GM12878 (cell line): Measurements from ENCODE around the gene M1AP. TPM values are rescaled to one million over a fixed set of nuclear protein-coding genes. Genes with fewer than 3 reads are reported as not detected.

ENCODE experiments used
- EED ChIP-seq: sonication (generic); IDR thresholded peaks from 2 replicates; pipeline ENCODE4 v1.6.1; 2016; ENCODE audit warnings: antibody characterized with exemption, low read depth
- ETV6 ChIP-seq, 2 experiments: fragments of 450-650 bp in 1 of 2; IDR thresholded peaks in 1 of 2; conservative IDR thresholded peaks in 1 of 2; 2 replicates each; pipeline ENCODE4 v1.6.1; 2014; ENCODE audit warnings: antibody characterized with exemption in 1 of 2, borderline replicate concordance in 1 of 2, low read depth in 1 of 2, mild to moderate bottlenecking in 1 of 2, moderate library complexity in 1 of 2
- EZH2 ChIP-seq: IDR thresholded peaks from 2 replicates; pipeline ENCODE4 v1.6.1; 2012; ENCODE audit warnings: low read depth, mild to moderate bottlenecking, control low read depth, inconsistent platforms, low read length, borderline replicate concordance; ENCODE audit not compliant: control insufficient read depth
- FOS ChIP-seq: IDR thresholded peaks from 3 replicates; pipeline ENCODE4 v1.6.1; 2011; ENCODE audit warnings: borderline replicate concordance; ENCODE audit not compliant: insufficient read length; ENCODE audit errors: extremely low read depth
- GABPA ChIP-seq: IDR thresholded peaks from 2 replicates; pipeline ENCODE4 v1.6.1; 2014; ENCODE audit warnings: antibody characterized with exemption, low read depth, mild to moderate bottlenecking, inconsistent platforms
- HDAC6 ChIP-seq: fragments of 200-600 bp; sonication (generic); IDR thresholded peaks from one replicate; pipeline ENCODE4 v1.8.0; 2017; ENCODE audit warnings: antibody characterized with exemption; ENCODE audit not compliant: unreplicated experiment
- IRF4 ChIP-seq: IDR thresholded peaks from 2 replicates; pipeline ENCODE4 v1.6.1; 2011; ENCODE audit warnings: low read depth, low read length
- MTA3 ChIP-seq: IDR thresholded peaks from 2 replicates; pipeline ENCODE4 v1.6.1; 2012; ENCODE audit warnings: low read length, inconsistent platforms, borderline replicate concordance
- NFXL1 ChIP-seq: fragments of 450-650 bp; IDR thresholded peaks from 2 replicates; pipeline ENCODE4 v1.6.1; 2017; ENCODE audit warnings: antibody characterized with exemption, mild to moderate bottlenecking, borderline replicate concordance
- NRF1 ChIP-seq: conservative IDR thresholded peaks from 2 replicates; pipeline ENCODE4 v1.6.1; 2011; ENCODE audit warnings: mild to moderate bottlenecking, low read depth, low read length, improper control_type of control experiment
- PML ChIP-seq: IDR thresholded peaks from 2 replicates; pipeline ENCODE4 v1.6.1; 2012; ENCODE audit warnings: low read length, inconsistent platforms
- POLR2A ChIP-seq: IDR thresholded peaks from 2 replicates; pipeline ENCODE4 v1.6.1; 2011; ENCODE audit warnings: low read depth, mild to moderate bottlenecking, low read length
- SMAD5 ChIP-seq: IDR thresholded peaks from 2 replicates; pipeline ENCODE4 v1.6.1; 2016; ENCODE audit warnings: antibody characterized with exemption, low read depth
- SPI1 ChIP-seq: IDR thresholded peaks from 2 replicates; pipeline ENCODE4 v1.6.1; 2011; ENCODE audit warnings: low read depth, mild to moderate bottlenecking, low read length, moderate library complexity, borderline replicate concordance; ENCODE audit not compliant: insufficient read depth
- TAF1 ChIP-seq: IDR thresholded peaks from 2 replicates; pipeline ENCODE4 v1.6.1; 2011; ENCODE audit warnings: mild to moderate bottlenecking, low read depth, low read length, borderline replicate concordance
- ZBED1 ChIP-seq: IDR thresholded peaks from 2 replicates; pipeline ENCODE4 v1.6.1; 2016; ENCODE audit warnings: borderline replicate concordance
- polyA plus RNA-seq, 11 experiments: library from polyadenylated mRNA; depleted of rRNA in 4 of 11; unstranded in 6 of 11; stranded (reverse) in 5 of 11; fragments of >200 nt; fragmentation: Nextera tagmentation in 4 of 11; fragmentation: Illumina TruSeq in 1 of 11; extraction: Ambion mirVana in 4 of 11; extraction: Trizol in 1 of 11; gene quantifications; 1 replicate in 1 of 11; 2 replicates in 10 of 11; pipeline versions ENCODE4 v1.2.1 to v1.2.3, GENCODE V29; 2011 to 2016; ENCODE audit warnings: inconsistent platforms in 2 of 11, missing spikeins in 2 of 11, low read depth in 1 of 11
- total RNA-seq, 4 experiments: library from RNA; depleted of rRNA in 3 of 4; stranded (reverse); fragments of >200 nt in 3 of 4; fragmentation: Illumina TruSeq in 1 of 4; extraction: Trizol in 1 of 4; gene quantifications; 2 replicates each; pipeline versions ENCODE4 v1.2.1 to v1.2.3, GENCODE V29; 2013 to 2021
- TF ChIP-seq, protein P1 (sequence below): fragments of 150-350 bp; IDR thresholded peaks from 2 replicates; pipeline ENCODE4 v1.6.1; 2014; ENCODE audit warnings: mild to moderate bottlenecking, low read depth, low read length
- TF ChIP-seq, protein P2 (sequence below): fragments of 450-650 bp; IDR thresholded peaks from 2 replicates; pipeline ENCODE4 v1.6.1; 2017; ENCODE audit warnings: antibody characterized with exemption, mild to moderate bottlenecking, moderate library complexity
- TF ChIP-seq, protein P3 (sequence below): fragments of 450-650 bp; formaldehyde crosslinking; IDR thresholded peaks from 2 replicates; pipeline ENCODE4 v1.4.0; 2020; ENCODE audit warnings: mild to moderate bottlenecking, moderate library complexity
- TF ChIP-seq, protein P4 (sequence below): IDR thresholded peaks from 2 replicates; pipeline ENCODE4 v1.6.1; 2012; ENCODE audit warnings: low read depth, low read length, improper control_type of control experiment

M1AP gene
- total and polyA plus RNA-seq, 10 of the 15 experiments (the other 5 are each of a cell fraction or from before 2014, with no cell fraction given) = 0.04 to 0.32 (median 0.16) TPM; not detected in 4

DNA sequence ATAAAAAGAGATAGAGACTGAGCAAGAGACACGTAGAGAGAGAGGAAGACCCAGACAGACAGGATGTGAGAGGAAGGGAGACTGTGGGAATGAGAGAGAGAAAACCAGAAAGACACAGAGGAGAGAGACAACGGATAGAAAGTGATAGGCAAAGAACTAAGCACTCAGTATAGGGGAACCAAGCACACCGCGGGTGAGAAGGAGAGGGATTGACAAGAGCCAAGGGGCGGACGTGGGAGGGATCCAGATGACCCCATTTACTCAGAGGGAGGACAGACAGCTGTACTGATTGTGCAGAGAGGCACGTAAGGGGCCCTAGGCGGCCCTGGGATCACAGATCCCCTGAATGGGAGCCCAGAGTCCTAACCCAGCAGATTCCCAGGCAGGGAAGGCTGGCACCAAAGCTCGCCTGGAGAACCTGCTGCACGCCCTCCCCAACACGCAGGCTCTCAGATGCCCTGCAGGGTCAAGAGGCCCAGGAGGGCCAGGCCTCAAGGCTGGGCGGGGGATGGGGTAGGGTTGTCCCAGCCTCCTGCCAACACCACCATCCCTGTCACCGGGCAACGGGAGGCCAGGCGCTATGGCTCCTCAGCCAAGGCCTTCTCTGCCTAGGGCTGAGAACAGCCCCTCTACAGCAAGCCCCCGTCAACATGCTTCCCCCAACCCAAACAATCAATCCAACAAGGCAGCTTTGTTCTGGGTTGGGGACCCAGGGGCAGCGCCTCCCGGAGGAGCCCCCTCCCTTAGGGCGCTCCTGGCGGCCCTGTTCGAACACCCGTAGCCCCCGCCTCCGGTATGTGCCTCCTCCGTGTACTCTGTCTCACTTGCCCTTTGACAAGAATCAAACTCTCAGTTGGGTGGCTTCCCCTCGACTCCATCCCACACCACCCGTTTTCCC, 95.0 kb downstream of the M1AP start (continued):
- no peak for TF ChIP-seq HDAC6
- TF ChIP-seq PML = no peak
- no peak for TF ChIP-seq IRF4
- TF ChIP-seq SPI1 = no peak
- no peak for TF ChIP-seq NFXL1
- TF ChIP-seq GABPA = no peak
- no peak for TF ChIP-seq MTA3
- TF ChIP-seq, protein P1, sequence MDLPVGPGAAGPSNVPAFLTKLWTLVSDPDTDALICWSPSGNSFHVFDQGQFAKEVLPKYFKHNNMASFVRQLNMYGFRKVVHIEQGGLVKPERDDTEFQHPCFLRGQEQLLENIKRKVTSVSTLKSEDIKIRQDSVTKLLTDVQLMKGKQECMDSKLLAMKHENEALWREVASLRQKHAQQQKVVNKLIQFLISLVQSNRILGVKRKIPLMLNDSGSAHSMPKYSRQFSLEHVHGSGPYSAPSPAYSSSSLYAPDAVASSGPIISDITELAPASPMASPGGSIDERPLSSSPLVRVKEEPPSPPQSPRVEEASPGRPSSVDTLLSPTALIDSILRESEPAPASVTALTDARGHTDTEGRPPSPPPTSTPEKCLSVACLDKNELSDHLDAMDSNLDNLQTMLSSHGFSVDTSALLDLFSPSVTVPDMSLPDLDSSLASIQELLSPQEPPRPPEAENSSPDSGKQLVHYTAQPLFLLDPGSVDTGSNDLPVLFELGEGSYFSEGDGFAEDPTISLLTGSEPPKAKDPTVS = no peak
- no peak for TF ChIP-seq TAF1
- TF ChIP-seq SMAD5 = no peak
- TF ChIP-seq, protein P2, sequence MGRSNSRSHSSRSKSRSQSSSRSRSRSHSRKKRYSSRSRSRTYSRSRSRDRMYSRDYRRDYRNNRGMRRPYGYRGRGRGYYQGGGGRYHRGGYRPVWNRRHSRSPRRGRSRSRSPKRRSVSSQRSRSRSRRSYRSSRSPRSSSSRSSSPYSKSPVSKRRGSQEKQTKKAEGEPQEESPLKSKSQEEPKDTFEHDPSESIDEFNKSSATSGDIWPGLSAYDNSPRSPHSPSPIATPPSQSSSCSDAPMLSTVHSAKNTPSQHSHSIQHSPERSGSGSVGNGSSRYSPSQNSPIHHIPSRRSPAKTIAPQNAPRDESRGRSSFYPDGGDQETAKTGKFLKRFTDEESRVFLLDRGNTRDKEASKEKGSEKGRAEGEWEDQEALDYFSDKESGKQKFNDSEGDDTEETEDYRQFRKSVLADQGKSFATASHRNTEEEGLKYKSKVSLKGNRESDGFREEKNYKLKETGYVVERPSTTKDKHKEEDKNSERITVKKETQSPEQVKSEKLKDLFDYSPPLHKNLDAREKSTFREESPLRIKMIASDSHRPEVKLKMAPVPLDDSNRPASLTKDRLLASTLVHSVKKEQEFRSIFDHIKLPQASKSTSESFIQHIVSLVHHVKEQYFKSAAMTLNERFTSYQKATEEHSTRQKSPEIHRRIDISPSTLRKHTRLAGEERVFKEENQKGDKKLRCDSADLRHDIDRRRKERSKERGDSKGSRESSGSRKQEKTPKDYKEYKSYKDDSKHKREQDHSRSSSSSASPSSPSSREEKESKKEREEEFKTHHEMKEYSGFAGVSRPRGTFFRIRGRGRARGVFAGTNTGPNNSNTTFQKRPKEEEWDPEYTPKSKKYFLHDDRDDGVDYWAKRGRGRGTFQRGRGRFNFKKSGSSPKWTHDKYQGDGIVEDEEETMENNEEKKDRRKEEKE = no peak
- TF ChIP-seq NRF1 = no peak
- TF ChIP-seq, protein P3, sequence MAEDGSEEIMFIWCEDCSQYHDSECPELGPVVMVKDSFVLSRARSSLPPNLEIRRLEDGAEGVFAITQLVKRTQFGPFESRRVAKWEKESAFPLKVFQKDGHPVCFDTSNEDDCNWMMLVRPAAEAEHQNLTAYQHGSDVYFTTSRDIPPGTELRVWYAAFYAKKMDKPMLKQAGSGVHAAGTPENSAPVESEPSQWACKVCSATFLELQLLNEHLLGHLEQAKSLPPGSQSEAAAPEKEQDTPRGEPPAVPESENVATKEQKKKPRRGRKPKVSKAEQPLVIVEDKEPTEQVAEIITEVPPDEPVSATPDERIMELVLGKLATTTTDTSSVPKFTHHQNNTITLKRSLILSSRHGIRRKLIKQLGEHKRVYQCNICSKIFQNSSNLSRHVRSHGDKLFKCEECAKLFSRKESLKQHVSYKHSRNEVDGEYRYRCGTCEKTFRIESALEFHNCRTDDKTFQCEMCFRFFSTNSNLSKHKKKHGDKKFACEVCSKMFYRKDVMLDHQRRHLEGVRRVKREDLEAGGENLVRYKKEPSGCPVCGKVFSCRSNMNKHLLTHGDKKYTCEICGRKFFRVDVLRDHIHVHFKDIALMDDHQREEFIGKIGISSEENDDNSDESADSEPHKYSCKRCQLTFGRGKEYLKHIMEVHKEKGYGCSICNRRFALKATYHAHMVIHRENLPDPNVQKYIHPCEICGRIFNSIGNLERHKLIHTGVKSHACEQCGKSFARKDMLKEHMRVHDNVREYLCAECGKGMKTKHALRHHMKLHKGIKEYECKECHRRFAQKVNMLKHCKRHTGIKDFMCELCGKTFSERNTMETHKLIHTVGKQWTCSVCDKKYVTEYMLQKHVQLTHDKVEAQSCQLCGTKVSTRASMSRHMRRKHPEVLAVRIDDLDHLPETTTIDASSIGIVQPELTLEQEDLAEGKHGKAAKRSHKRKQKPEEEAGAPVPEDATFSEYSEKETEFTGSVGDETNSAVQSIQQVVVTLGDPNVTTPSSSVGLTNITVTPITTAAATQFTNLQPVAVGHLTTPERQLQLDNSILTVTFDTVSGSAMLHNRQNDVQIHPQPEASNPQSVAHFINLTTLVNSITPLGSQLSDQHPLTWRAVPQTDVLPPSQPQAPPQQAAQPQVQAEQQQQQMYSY (CRISPR knock-in tag) = no peak
- no peak for TF ChIP-seq ZBED1
- TF ChIP-seq EED = no peak; the same call in 1 of the 2 replicates
- TF ChIP-seq, protein P4, sequence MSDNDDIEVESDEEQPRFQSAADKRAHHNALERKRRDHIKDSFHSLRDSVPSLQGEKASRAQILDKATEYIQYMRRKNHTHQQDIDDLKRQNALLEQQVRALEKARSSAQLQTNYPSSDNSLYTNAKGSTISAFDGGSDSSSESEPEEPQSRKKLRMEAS = no peak
- TF ChIP-seq ETV6 (conservative IDR thresholded peaks at IDR 0.05 in 1 of 2, IDR thresholded peaks at IDR 0.05 in 1 of 2; ENCODE audit: borderline replicate concordance in 1 of 2, low read depth in 1 of 2) = no peak
- no peak for TF ChIP-seq POLR2A
- no peak for TF ChIP-seq FOS
- TF ChIP-seq EZH2 = no peak
